Choroid plexus epithelial cell (primary cell): ENCODE results near the gene IER2.
"Not testable (repeated sequence)": the region's sequence is repeated elsewhere in the genome, so short reads cannot be mapped to it uniquely, and the experiment has no call there.

ENCODE experiments used
- DNase-seq: peaks from one replicate; pipeline ENCODE4 v3.0.0-alpha.2; 2010; ENCODE audit warnings: low read depth
- H3K4me3 ChIP-seq: 2 replicates; pipeline ENCODE4 v1.5.1; 2011; ENCODE audit warnings: low read depth, mild to moderate bottlenecking, control low read depth, low read length, moderate library complexity
- TF ChIP-seq, protein P1 (sequence below): conservative IDR thresholded peaks from 2 replicates; pipeline ENCODE4 v1.5.1; 2011; ENCODE audit warnings: low read depth, mild to moderate bottlenecking, control low read depth, inconsistent platforms, low read length, moderate library complexity

IER2 gene

GRCh38 chr19:13146763-13147563 is 3.2 kb upstream of the IER2 start:
- DNase-seq = peak; percentile 38
- TF ChIP-seq, protein P1, sequence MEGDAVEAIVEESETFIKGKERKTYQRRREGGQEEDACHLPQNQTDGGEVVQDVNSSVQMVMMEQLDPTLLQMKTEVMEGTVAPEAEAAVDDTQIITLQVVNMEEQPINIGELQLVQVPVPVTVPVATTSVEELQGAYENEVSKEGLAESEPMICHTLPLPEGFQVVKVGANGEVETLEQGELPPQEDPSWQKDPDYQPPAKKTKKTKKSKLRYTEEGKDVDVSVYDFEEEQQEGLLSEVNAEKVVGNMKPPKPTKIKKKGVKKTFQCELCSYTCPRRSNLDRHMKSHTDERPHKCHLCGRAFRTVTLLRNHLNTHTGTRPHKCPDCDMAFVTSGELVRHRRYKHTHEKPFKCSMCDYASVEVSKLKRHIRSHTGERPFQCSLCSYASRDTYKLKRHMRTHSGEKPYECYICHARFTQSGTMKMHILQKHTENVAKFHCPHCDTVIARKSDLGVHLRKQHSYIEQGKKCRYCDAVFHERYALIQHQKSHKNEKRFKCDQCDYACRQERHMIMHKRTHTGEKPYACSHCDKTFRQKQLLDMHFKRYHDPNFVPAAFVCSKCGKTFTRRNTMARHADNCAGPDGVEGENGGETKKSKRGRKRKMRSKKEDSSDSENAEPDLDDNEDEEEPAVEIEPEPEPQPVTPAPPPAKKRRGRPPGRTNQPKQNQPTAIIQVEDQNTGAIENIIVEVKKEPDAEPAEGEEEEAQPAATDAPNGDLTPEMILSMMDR = no peak
- no peak overlapping the region for H3K4me3 ChIP-seq

- peak overlapping the region; percentile 92 for H3K4me3 ChIP-seq
- DNase-seq = not testable (repeated sequence)
Observed at GRCh38 chr19:13149173-13149627, 1.0 kb upstream of the IER2 start.

GRCh38 chr19:13149628-13150186 is 504 bp upstream of the IER2 start:
- peak overlapping the region; percentile 92 for H3K4me3 ChIP-seq
- TF ChIP-seq, protein P1 = no peak
- DNase-seq = peak; percentile 51

DNA sequence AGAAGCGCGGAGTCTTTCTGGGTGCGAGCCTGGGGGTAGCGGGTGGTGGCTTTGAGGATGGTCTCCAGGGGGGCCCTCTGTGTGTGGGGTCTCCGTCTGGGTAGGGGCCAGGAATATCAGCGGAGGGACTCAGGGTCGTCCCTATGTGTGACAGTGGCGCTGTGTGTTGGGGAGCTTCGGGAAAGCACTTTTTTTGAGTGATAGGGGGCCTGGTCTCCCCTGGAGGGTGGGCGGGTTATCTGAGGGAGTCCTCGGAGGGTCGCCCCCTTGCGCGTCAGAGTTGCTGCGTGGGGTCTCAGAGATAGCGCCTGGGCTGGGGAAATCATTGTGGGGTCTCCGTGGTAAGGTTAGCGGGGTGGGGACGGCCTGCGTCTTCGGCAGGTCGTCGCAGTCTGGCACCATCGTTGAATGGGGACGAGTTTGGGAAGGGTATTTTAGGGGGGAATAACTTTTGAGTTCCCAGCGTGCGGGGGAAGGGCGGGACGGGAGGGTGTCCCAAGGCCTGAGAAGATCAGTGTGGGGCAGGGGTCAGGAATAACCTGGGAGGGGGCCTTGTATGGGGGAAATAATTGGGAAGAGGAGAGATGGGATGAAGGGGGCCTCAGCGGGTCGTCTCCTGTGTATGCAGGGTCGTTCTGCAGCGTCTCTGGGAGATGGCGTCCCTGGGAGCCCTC is 857 bp downstream of the IER2 start:
- TF ChIP-seq, protein P1 = no peak
- DNase-seq = no peak
- H3K4me3 ChIP-seq = peak overlapping the region; percentile 92

DNA sequence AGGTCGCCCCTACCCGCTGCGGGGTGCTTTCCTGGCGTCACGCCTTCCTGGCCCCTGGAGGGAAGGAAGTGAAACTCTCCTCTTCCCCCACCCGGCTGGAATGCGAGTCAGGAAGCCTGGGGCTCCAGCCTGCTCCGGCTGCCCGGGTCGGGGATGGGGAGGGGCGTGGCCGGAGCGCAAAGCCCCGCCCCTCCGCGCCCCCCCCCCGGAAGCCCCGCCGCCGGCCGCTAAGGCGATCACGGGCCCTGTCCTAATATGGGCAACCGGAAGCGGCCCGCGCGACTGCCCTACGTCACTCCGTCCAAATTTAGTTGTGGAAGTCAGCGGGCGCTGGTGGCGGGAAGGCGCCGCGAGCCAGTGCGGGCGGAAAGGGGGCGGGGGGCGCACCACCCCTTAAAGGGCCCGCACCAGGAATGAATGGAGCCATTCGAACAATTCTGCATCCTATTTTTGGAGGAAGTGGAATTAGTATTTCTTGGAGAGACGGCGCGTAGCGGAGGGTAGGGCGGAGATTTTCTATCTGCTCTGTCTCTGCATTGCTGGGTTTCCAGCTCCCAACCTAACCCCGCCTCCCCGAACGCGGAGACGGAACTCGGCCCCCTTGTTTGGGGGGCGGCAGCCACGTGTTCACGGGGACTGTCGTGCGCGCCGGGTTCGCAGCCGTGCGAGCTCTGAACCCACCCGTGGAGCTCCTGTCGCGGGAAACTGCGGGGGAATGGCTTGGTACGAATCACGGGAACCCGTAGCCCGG is 1.6 kb downstream of the IER2 start:
- TF ChIP-seq, protein P1 = peak; percentile 21
- DNase-seq = peak; percentile 98
- peak overlapping the region; percentile 92 for H3K4me3 ChIP-seq

GRCh38 chr19:13152356-13152973 is 2.3 kb downstream of the IER2 start:
- TF ChIP-seq, protein P1 = no peak
- no peak for DNase-seq
- H3K4me3 ChIP-seq = peak overlapping the region; percentile 91
